Measurements from ENCODE around the gene RPS6KA4. TPM values are rescaled to one million over a fixed set of nuclear protein-coding genes. Genes with fewer than 3 reads are reported as not detected.
"Not testable (repeated sequence)": the region's sequence is repeated elsewhere in the genome, so short reads cannot be mapped to it uniquely, and the experiment has no call there.

RPS6KA4 gene
- total RNA-seq = 36.1 TPM
- long read RNA-seq, transcript RPS6KA4-201 (17 exons, 3,119 nt) = major isoform, 9 of 34 reads
- long read RNA-seq, partial matches to known transcripts = 9 of 34 reads
- long read RNA-seq, other reads (novel, unspliced or antisense) = 13 of 34 reads

GRCh38 chr11:64358907-64359711, at the start of gene RPS6KA4:
Gene RPS6KA4, plus strand, starts transcription at chr11:64359162. Its CDS starts 74 bp downstream, at chr11:64359236.
- Histone ChIP-seq H3K9me3 (no peaks in the 10 kb centered on the region), H3K27me3 (ENCODE audit: low read depth) (no peaks in the 10 kb centered on the region), H3K36me3 (peaks cover 39% of the 10 kb centered on the region), H3K27ac (peak within 1 kb of the TSS; percentile 90), H3K4me1 (peaks cover 43% of the 10 kb centered on the region), H3K4me3 (peak within 1 kb of the TSS; percentile 91)
- ATAC-seq (peak; percentile 88 to 92), DNase-seq (peak; percentile 74)
- intact Hi-C loops (cut with DNase I) = no loop called here
- TF ChIP-seq CTCF (IDR thresholded peaks at IDR 0.05) = no peak

- H3K4me3 ChIP-seq = no peak overlapping the region
- DNase-seq (no peak), ATAC-seq (no peak)
- intact Hi-C loops (cut with DNase I) = no loop called here
- peaks cover 30% of the 10 kb centered on the region for H3K36me3 ChIP-seq
- no peak overlapping the region for H3K27ac ChIP-seq
- no peaks in the 10 kb centered on the region for H3K27me3 ChIP-seq (ENCODE audit: low read depth)
- no peaks in the 10 kb centered on the region for H3K9me3 ChIP-seq
- TF ChIP-seq CTCF (IDR thresholded peaks at IDR 0.05) = no peak
- peaks cover 11% of the 10 kb centered on the region for H3K4me1 ChIP-seq
These were observed 46.0 kb upstream of the RPS6KA4 start for GRCh38 chr11:64312947-64313346.

- Histone ChIP-seq H3K27ac (peak overlapping the region; percentile 41), H3K27me3 (ENCODE audit: low read depth) (no peaks in the 10 kb centered on the region), H3K4me1 (peaks cover 11% of the 10 kb centered on the region), H3K36me3 (peaks cover 28% of the 10 kb centered on the region), H3K9me3 (no peaks in the 10 kb centered on the region), H3K4me3 (no peak overlapping the region)
- DNase-seq (no peak), ATAC-seq (no peak)
- TF ChIP-seq CTCF (IDR thresholded peaks at IDR 0.05) = no peak
- intact Hi-C loops (cut with DNase I) = no loop called here
These were observed 45.3 kb upstream of the RPS6KA4 start for GRCh38 chr11:64313491-64314145.

- peaks cover 28% of the 10 kb centered on the region for H3K36me3 ChIP-seq
- intact Hi-C loops (cut with DNase I) = no loop called here
- no peak for TF ChIP-seq CTCF (IDR thresholded peaks at IDR 0.05)
- H3K9me3 ChIP-seq = no peaks in the 10 kb centered on the region
- no peaks in the 10 kb centered on the region for H3K27me3 ChIP-seq (ENCODE audit: low read depth)
- H3K4me1 ChIP-seq = peaks cover 17% of the 10 kb centered on the region
- no peak for ATAC-seq
- no peak overlapping the region for H3K4me3 ChIP-seq
- peak overlapping the region; percentile 41 for H3K27ac ChIP-seq
- no peak for DNase-seq
These were observed 44.7 kb upstream of the RPS6KA4 start for GRCh38 chr11:64314146-64314804.

- Histone ChIP-seq H3K9me3 (no peaks in the 10 kb centered on the region), H3K27ac (no peak overlapping the region), H3K4me1 (peaks cover 22% of the 10 kb centered on the region), H3K27me3 (ENCODE audit: low read depth) (no peaks in the 10 kb centered on the region), H3K36me3 (peaks cover 28% of the 10 kb centered on the region), H3K4me3 (no peak overlapping the region)
- DNase-seq = no peak
- no peak for TF ChIP-seq CTCF (IDR thresholded peaks at IDR 0.05)
- intact Hi-C loops (cut with DNase I) = no loop called here
- ATAC-seq = no peak
These were observed 44.0 kb upstream of the RPS6KA4 start for GRCh38 chr11:64314805-64315561.

- H3K27me3 ChIP-seq (ENCODE audit: low read depth); intact Hi-C loops (cut with DNase I); ATAC-seq; DNase-seq; H3K9me3 ChIP-seq: not testable (repeated sequence)
- Histone ChIP-seq H3K4me1 (peaks cover 22% of the 10 kb centered on the region), H3K4me3 (peak overlapping the region; percentile 92), H3K27ac (peak overlapping the region; percentile 100), H3K36me3 (peaks cover 33% of the 10 kb centered on the region)
These were observed 43.1 kb upstream of the RPS6KA4 start for GRCh38 chr11:64315667-64316526.
